ENCODE results near the gene NKD2. TPM values are rescaled to one million over a fixed set of nuclear protein-coding genes. Genes with fewer than 3 reads are reported as not detected.
A peak's percentile ranks its signal among the peaks of the same experiment; 100 is the strongest.

The NKD2 gene
- total and polyA plus RNA-seq, 7 donors, result 0.08 to 0.96 (median 0.63) TPM; not detected in 1

- no peak overlapping the region for H3K27ac ChIP-seq
- TF ChIP-seq CTCF (IDR thresholded peaks at IDR 0.05), result no peak
- H3K36me3 ChIP-seq (ENCODE audit: insufficient read depth in 1 of 2, low read depth in 1 of 2), result no peaks in the 10 kb centered on the region
- H3K4me3 ChIP-seq, result no peak overlapping the region
- WGBS, 3 donors, result 77 to 81% (median 79%) methylated on average over 10 of the region's 10 CpGs
- DNase-seq, result peak; percentile 10 to 42
- ATAC-seq, result no peak
- intact Hi-C loops (cut with DNase I), result no loop called here
- H3K27me3 ChIP-seq (ENCODE audit: insufficient read depth in 3 of 3, low read length in 2 of 3), result no peaks in the 10 kb centered on the region
- H3K9me3 ChIP-seq, result no peaks in the 10 kb centered on the region
- H3K4me1 ChIP-seq, result no peaks in the 10 kb centered on the region
Observed at GRCh38 chr5:1040571-1040970, 32.0 kb downstream of the NKD2 start.

- H3K4me1 ChIP-seq, result no peaks in the 10 kb centered on the region
- no peaks in the 10 kb centered on the region for H3K36me3 ChIP-seq (ENCODE audit: insufficient read depth in 1 of 2, low read depth in 1 of 2)
- 83 to 87% (median 85%) methylated on average over 15 of the region's 15 CpGs for WGBS, 3 donors
- no peak for TF ChIP-seq CTCF (IDR thresholded peaks at IDR 0.05)
- no peaks in the 10 kb centered on the region for H3K9me3 ChIP-seq
- H3K27ac ChIP-seq, result no peak overlapping the region
- ATAC-seq (no peak), DNase-seq (no peak)
- intact Hi-C loops (cut with DNase I), result no loop called here
- H3K27me3 ChIP-seq (ENCODE audit: insufficient read depth in 3 of 3, low read length in 2 of 3), result no peaks in the 10 kb centered on the region
- no peak overlapping the region for H3K4me3 ChIP-seq
Observed at GRCh38 chr5:1041225-1042143, 32.9 kb downstream of the NKD2 start.

GRCh38 chr5:1042626-1043025 is 34.0 kb downstream of the NKD2 start:
- no peak overlapping the region for H3K4me3 ChIP-seq
- no peaks in the 10 kb centered on the region for H3K9me3 ChIP-seq
- no peaks in the 10 kb centered on the region for H3K4me1 ChIP-seq
- no peaks in the 10 kb centered on the region for H3K36me3 ChIP-seq (ENCODE audit: insufficient read depth in 1 of 2, low read depth in 1 of 2)
- intact Hi-C loops (cut with DNase I), result no loop called here
- 85 to 90% (median 86%) methylated on average over 7 of the region's 7 CpGs for WGBS, 3 donors
- no peak for ATAC-seq
- H3K27me3 ChIP-seq (ENCODE audit: insufficient read depth in 3 of 3, low read length in 2 of 3), result no peaks in the 10 kb centered on the region
- H3K27ac ChIP-seq, result no peak overlapping the region
- no peak for TF ChIP-seq CTCF (IDR thresholded peaks at IDR 0.05)
- DNase-seq, result no peak

- H3K4me1 ChIP-seq, result no peaks in the 10 kb centered on the region
- no peak overlapping the region for H3K27ac ChIP-seq
- H3K27me3 ChIP-seq (ENCODE audit: insufficient read depth in 3 of 3, low read length in 2 of 3), result no peaks in the 10 kb centered on the region
- ATAC-seq (no peak), DNase-seq (no peak)
- no peaks in the 10 kb centered on the region for H3K9me3 ChIP-seq
- TF ChIP-seq CTCF (IDR thresholded peaks at IDR 0.05), result no peak
- 87 to 92% (median 89%) methylated on average over 7 of the region's 7 CpGs for WGBS, 3 donors
- H3K36me3 ChIP-seq (ENCODE audit: insufficient read depth in 1 of 2, low read depth in 1 of 2), result no peaks in the 10 kb centered on the region
- intact Hi-C loops (cut with DNase I), result no loop called here
- no peak overlapping the region for H3K4me3 ChIP-seq
Observed at GRCh38 chr5:1043327-1043726, 34.7 kb downstream of the NKD2 start.
